Measurements from ENCODE around the gene ERP44.

DNA sequence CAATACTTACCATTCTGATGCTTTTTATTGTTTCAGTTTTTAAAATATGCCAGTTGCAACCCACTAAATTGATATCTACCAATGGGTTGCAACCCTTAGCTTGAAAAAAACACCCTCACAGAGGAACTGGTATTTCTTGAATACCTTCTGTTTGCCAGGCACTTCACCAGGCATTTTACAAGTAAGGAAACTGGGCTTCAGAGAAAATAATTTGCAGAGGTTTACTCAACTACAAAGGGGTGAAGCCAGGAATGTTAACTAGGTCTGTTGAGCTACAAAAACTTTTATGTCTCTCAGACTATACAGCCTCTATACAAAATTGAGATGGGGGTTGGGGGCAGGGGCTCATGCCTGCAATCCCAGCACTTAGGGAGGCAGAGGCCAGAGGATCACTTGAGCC is 127.4 kb downstream of the ERP44 start:
- TF ChIP-seq ZNF274 (IDR thresholded peaks at IDR 0.05; ENCODE audit: low read depth, low read length) (no peak), YY1 (IDR thresholded peaks at IDR 0.05; ENCODE audit: insufficient read depth, insufficient read length) (no peak)

Data from NT2/D1 (cell line).